Measurements from ENCODE around the gene RNF212.
"Not testable (repeated sequence)": the region's sequence is repeated elsewhere in the genome, so short reads cannot be mapped to it uniquely, and the experiment has no call there.

Gene RNF212

DNA sequence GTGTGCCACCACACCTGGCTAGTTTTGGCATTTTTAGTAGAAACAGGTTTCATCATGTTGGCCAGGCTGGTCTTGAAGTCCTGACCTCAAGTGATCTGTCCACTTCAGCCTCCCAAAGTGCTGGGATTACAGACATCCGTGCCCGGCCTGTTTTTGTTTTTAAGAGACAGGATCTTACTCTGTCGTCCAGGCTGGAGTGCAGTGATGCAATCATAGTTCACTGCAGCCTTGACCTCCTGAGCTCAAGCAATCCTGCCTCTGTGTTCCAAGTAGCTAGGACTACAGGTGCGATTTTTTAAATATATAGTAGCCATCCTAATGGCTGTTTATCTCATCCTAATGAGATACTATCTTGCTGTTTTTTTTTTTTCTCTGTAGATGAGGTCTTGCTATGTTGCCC is 47.6 kb downstream of the RNF212 start:
- no peak for DNase-seq (ENCODE audit: low read depth)

- no peak for DNase-seq (ENCODE audit: low read depth)
Observed at GRCh38 chr4:1062419-1062818, 50.9 kb downstream of the RNF212 start.

DNA sequence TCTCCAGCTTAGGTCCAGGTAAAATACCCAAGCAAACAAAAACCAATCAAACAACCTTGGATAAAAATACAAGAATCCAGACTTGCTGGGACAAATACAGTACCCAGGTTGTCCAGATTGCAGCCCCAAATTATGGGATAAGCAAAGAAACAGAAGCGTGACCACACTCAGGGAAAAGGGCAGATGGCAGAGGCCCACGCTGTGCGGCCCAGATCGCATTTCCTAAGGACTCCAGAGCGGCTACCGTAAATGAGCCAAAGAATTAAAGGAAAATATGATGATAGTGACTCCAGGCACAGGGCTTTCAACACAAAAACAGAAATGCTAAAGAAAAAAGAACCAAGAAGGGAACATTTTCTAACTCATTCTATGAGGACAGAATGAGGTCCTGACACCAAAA is 51.6 kb downstream of the RNF212 start:
- DNase-seq (ENCODE audit: low read depth) = no peak

DNA sequence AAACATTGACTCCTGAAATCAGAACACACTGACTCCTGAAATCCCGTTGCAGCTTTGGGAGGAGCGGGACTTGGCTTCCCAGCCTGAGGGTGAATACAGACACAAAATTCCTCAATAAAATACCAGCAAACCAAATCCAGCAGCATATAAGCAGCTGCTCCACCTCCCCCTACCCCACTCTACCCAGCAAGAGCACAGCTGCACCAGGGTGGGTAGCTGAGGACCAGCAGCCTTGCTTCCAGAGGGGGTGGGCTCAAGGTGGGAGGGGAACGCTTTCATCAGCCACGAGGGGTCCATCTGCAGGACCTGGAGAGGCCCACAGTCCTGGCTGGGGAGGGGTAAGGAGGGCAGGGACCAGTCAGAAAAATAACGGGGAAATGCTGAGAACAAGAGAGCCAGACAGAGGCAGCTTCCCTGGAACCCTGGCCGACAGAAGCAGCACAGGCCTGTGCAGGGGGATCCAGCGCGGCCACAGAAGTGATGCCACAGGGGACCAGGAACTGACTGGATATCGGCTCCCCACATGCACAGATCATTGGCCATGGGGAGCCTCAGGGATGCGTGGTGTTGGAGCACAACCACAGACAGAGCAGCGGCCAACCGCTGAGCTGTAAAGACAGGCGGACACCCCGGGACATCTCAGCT is 52.2 kb downstream of the RNF212 start:
- DNase-seq (ENCODE audit: low read depth) = no peak

DNA sequence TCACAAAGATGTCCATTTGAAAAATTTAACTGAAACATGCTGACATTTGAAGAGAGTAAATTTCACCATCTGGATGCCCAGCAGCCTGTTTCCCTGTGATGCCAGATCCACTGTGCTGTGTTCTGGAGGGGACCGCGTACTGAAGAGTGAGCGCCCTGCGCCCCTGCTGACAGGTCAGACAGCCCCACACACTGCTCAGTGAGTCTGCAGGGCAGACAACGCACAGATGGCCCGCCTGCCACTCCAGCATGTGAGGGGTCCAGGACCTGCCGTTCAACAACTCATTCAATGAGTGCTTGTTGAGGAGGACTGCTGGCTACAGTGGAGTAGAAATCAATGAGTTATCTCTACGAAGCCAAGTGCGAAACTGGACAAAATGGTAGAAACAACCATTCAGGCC is 52.7 kb downstream of the RNF212 start:
- no peak for DNase-seq (ENCODE audit: low read depth)

DNA sequence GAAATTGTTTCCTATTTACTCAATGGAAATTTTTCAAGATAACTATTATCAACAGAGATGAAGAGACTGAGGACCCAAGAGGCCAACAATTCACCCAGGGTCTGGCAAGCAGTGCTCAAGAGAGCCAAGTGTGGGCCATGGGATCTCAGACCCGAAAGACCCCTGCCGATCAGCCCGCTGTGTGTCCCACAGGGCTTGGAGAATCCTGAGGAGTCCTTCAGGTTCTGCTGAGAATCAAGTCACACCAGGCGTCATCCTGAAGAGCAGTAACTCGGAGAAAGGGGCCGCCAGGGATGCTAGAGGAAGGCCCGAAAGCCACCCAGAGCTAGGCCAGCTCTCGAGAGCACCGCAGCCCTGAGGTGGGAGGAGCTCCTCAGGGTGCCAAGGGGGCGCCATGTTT is 53.2 kb downstream of the RNF212 start:
- DNase-seq (ENCODE audit: low read depth) = no peak

GRCh38 chr4:1058997-1059665 is 54.2 kb downstream of the RNF212 start:
- DNase-seq (ENCODE audit: low read depth) = no peak

GRCh38 chr4:1058198-1058996 is 55.0 kb downstream of the RNF212 start:
- no peak for DNase-seq (ENCODE audit: low read depth)

DNA sequence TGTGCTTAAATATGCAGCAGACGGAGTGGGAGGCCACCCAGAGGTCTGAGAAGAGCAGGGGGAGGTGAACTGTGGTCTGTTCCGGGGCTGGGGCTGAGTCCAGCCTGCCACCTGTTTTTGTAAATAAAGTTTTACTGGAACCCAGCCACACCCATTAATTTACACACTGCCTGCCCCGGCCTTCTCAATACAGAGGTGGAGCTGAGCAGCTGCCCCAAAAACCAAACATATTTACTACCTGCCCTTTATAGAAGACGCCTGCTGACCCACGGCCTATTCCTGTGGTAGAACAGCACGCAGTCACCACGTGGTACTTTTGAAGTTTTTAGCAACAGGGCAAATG is 56.0 kb downstream of the RNF212 start:
- DNase-seq (ENCODE audit: low read depth) = no peak

GRCh38 chr4:1056671-1057402 is 56.5 kb downstream of the RNF212 start:
- no peak for DNase-seq (ENCODE audit: low read depth)

- DNase-seq (ENCODE audit: low read depth) = peak; percentile 44
Observed at GRCh38 chr4:1055721-1056590, 57.4 kb downstream of the RNF212 start.

DNA sequence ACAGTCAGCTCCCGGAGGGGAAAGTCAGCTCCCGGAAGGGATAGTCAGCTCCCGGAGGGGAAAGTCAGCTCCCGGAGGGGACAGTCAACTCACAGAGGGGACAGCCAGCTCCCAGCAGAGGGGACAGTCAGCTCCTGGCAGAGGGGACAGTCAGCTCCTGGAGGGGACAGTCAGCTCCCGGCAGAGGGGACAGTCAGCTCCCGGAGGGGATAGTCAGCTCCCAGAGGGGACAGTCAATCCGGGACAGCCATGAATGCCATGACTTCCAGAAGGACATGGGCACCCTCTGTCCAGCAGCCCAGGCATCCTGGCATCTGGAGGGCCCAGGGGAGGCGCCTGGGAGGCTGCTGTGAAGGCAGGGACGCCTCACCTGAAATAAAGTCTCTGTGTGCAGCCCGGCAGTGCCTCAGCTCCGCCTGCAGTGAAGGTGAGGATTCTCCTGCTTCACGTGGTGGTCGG is 58.1 kb downstream of the RNF212 start:
- DNase-seq (ENCODE audit: low read depth) = not testable (repeated sequence)

DNA sequence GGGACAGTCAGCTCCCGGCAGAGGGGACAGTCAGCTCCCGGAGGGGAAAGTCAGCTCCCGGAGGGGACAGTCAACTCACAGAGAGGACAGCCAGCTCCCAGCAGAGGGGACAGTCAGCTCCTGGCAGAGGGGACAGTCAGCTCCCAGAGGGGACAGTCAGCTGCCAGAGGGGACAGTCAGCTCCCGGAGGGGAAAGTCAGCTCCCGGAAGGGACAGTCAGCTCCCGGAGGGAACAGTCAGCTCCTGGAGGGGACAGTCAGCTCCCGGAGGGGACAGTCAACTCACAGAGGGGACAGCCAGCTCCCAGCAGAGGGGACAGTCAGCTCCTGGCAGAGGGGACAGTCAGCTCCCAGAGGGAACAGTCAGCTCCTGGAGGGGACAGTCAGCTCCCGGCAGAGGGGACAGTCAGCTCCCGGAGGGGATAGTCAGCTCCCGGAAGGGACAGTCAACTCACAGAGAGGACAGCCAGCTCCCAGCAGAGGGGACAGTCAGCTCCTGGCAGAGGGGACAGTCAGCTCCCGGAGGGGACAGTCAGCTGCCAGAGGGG is 58.6 kb downstream of the RNF212 start:
- not testable (repeated sequence) for DNase-seq (ENCODE audit: low read depth)

DNA sequence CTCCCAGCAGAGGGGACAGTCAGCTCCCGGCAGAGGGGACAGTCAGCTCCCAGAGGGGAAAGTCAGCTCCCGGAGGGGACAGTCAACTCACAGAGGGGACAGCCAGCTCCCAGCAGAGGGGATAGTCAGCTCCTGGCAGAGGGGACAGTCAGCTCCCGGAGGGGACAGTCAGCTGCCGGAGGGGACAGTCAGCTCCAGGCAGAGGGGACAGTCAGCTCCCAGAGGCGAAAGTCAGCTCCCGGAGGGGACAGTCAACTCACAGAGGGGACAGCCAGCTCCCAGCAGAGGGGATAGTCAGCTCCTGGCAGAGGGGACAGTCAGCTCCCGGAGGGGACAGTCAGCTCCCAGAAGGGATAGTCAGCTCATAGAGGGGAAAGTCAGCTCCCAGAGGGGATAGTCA is 59.5 kb downstream of the RNF212 start:
- DNase-seq (ENCODE audit: low read depth) = not testable (repeated sequence)

DNA sequence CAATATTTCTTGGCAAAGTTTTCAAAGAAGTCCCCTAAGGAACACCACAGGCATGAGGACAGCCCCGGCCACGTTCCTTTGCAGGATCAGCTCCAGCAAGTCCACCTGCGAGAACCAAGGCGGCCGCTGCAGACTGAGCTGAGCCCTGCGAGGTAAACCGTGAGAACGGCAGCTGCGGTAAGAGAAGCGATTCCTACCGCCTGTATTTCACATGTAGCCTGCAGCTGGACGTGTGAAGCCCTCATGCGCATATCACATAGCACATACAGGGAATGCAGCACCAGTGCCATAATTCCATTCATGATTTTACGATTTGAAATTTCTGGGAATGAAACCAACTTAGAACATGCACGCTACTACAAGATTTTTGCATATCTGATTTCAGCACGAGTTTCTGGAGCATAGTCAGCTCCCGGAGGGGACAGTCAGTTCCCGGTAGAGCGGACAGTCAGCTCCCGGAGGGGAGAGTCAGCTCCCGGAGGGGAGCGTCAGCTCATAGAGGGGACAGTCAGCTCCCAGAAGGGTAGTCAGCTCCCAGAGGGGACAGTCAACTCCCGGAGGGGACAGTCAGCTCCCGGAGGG is 60.2 kb downstream of the RNF212 start:
- no peak for DNase-seq (ENCODE audit: low read depth)

DNA sequence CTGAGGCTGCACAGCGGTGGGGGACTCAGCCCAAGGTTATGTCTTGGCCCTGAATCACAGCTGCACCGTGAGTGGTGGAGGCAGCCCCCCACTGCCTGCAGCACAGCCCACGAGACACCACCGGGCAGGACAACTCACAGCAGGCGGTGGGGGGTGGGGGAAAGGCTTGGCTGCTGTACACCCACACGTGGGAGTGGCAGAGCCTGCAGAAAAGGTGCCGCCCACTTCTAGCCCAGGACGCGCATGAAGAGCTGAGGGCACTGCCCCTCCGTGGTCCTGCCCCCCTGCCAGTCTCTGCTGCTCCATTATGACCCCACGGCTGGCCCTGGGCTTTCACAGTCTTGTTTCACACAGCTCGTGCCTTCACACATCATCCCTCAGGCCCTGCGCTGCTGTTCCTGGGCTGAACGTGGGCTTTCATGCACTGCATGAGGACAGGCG is 61.1 kb downstream of the RNF212 start:
- no peak for DNase-seq (ENCODE audit: low read depth)

DNA sequence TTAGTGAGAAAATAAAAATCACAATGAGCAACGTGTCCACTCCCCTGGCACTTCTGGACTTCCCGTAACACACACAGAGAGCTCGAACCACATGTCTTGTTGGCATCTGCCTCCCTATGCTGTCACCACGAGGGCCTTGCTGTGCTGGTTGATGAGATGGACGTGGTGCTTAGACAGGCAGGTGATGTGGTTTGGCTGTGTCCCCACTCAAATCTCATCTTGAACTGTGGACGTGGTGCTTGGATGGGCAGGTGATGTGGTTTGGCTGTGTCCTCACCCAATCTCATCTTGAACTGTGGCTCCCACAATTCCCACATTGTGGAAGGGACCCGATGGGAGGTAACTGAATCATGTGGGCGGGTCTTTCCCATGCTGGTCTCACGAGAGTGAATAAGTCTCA is 61.9 kb downstream of the RNF212 start:
- no peak for DNase-seq (ENCODE audit: low read depth)

DNA sequence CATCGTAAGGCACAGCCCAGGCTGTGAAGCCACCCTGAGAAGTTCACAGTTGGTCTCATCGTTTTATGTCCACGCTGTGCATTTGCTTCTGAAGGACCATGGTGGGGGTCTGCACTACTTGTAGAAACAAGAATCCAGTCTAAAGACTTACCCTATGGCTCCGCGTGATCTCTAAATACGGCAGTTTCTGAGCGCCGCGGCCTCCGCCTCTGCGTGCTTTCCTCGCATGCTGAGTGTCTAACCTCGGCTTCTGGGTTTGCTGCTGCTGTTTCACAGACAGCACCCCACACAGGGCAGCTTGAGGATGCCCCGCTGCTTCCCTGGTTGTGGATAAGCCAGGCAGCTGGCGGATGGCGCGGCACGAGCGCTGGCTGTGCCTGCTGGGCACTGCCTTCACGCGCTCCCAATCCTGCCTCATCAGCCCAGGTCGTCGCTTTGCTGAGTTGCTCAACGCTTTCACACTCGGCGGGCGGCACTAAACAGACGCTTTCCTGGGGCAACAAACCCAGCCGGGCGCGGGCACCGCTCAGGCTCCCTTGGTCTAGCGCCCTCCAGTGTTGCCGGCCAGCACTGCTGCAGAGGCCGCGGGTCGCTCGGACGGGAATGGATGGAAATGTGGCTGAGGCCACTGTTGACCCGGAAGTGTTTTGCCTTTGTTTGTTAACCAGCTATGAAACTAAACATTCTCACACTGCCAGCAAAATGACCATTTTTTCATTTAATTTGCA is 62.7 kb downstream of the RNF212 start:
- DNase-seq (ENCODE audit: low read depth) = no peak

GRCh38 chr4:1049591-1049905 is 63.8 kb downstream of the RNF212 start:
- no peak for DNase-seq (ENCODE audit: low read depth)
